Fibroblast of skin of right quadriceps (primary cell): ENCODE results near the gene PRRG4.
"Not testable (repeated sequence)": the region's sequence is repeated elsewhere in the genome, so short reads cannot be mapped to it uniquely, and the experiment has no call there.

Source experiments
- DNase-seq: peaks from one replicate; pipeline ENCODE4 v3.0.0-alpha.2; 2013

Gene PRRG4

GRCh38 chr11:32831221-32831620, 1.5 kb downstream of the PRRG4 start:
- no peak for DNase-seq

- no peak for DNase-seq
Observed at GRCh38 chr11:32833921-32834320, 4.2 kb downstream of the PRRG4 start.

DNA sequence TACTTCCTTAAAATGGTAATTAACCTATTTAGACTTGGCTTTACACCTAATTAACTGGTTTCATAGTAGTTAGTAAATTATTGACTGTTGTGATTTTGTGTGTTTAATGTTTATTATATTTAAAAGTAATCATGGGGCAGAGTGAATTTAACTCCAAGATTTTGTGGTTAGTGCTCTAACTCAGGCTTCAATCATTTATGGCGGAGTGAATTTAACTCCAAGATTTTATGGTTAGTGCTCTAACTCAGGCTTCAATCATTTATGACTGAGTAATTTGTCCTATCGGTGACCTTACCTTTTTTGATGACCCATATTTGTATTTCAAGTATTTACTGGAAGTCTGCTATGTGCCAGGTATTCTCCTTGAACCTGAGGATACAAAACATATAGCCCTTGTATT, 7.2 kb downstream of the PRRG4 start:
- DNase-seq: no peak

- no peak for DNase-seq
Observed at GRCh38 chr11:32838505-32839274, 9.0 kb downstream of the PRRG4 start.

DNA sequence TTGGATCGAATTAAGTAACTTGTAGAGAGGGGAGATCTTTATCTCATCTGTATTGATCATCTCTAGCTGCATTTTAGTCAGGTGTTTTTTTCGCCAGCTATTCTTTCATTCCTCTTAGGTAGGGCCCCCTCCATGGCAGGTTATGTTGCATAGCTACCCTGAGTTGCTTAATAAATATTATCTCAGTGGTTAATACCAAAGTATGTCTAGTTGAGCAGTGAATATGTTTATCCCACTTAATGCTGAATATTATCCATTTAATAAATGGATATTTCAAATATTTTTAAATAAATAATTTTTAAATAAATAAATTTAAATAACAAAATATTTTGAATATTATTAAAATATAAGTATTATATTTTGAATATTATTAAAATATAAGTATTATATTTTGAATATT, 9.6 kb downstream of the PRRG4 start:
- DNase-seq: no peak

GRCh38 chr11:32840587-32840986, 10.9 kb downstream of the PRRG4 start:
- DNase-seq: no peak

DNA sequence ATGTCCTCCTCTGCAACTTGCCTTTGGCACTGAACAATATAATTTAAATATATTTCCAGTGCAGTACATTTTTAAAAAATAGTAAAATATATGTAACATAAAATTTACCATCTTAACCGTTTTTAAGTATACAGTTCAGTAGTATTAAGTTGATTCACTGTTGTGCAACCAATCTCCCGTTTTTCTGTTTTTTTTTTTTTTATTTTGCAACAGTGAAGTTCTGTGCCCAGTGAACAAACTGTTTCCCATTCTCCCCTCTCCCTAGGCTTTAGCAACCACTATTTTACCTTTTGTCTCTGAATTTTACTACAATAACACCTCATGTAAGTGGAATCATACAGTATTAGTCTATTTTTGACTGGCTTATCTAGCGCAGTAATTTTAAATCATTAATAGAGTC, 13.8 kb downstream of the PRRG4 start:
- DNase-seq: no peak

- no peak for DNase-seq
Observed at GRCh38 chr11:32847511-32847910, 17.8 kb downstream of the PRRG4 start.

GRCh38 chr11:32849761-32850160, 20.0 kb downstream of the PRRG4 start:
- no peak for DNase-seq

GRCh38 chr11:32851251-32851650, 21.5 kb downstream of the PRRG4 start:
- DNase-seq: no peak

- DNase-seq: peak; percentile 20
Observed at GRCh38 chr11:32852207-32852606, 22.5 kb downstream of the PRRG4 start.

- DNase-seq: no peak
Observed at GRCh38 chr11:32855601-32856000, 25.9 kb downstream of the PRRG4 start.

- DNase-seq: no peak
Observed at GRCh38 chr11:32858731-32859130, 29.0 kb downstream of the PRRG4 start.

DNA sequence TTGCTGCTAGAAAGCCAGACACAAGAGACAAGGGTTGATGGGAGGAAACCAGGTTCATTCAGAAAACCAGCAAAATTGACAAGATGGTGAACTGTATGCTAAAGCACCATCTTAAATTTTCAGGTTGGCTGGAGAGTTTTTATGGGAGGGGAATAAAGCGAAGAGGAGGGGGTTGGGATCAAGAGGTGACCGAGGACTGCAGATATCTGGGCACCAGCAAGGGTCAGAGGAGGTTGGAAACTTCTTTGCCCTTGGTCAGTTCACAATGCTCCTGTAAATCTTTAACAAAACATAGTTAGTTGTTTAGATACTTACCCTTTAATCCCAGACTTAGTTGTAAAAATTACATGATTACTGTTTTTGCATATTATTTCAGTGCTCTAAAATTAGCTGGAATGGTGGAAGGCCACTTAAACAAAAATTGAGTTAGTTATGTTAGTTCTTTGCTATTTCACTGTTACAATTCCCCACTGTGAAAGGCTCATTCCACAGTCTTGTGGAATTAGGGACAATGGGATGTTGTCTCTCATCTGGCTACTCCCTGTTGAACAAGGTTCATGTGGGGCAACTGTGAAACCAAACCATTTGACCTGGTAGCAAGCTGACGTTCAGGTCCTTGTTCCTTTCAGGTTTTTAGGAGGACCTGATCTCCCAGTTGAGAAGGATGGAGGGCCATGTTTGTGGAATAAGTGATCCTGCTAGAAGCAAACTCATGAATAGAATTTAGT, 32.3 kb downstream of the PRRG4 start:
- no peak for DNase-seq

GRCh38 chr11:32864555-32864954, 34.8 kb downstream of the PRRG4 start:
- no peak for DNase-seq

GRCh38 chr11:32868752-32869151, 39.0 kb downstream of the PRRG4 start:
- not testable (repeated sequence) for DNase-seq

- DNase-seq: no peak
Observed at GRCh38 chr11:32870676-32871075, 40.9 kb downstream of the PRRG4 start.

- DNase-seq: no peak
Observed at GRCh38 chr11:32874132-32874531, 44.4 kb downstream of the PRRG4 start.

DNA sequence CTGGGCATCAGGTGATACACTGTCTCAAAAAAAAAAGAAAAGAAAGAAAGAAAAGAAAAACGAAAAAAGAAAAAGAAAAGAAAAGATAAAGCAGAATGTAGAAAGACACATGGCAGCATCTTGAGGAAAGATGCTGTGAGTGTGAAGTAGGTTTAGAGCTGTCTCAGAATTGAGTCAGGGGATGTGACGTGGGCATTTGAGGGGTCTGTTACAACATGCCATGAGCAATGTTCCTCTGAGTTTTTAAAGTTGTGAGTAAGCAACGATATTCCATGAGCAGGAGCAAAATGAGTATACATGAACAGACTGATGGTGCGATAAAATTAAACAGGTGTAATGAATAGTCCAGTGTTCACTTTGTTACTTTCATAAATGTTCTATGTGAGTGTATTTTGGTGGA, 51.6 kb downstream of the PRRG4 start:
- DNase-seq: no peak

- no peak for DNase-seq
Observed at GRCh38 chr11:32883421-32883820, 53.7 kb downstream of the PRRG4 start.

- no peak for DNase-seq
Observed at GRCh38 chr11:32884023-32884422, 54.3 kb downstream of the PRRG4 start.

GRCh38 chr11:32884770-32885384, 55.1 kb downstream of the PRRG4 start:
- no peak for DNase-seq

- no peak for DNase-seq
Observed at GRCh38 chr11:32885556-32885955, 55.8 kb downstream of the PRRG4 start.

DNA sequence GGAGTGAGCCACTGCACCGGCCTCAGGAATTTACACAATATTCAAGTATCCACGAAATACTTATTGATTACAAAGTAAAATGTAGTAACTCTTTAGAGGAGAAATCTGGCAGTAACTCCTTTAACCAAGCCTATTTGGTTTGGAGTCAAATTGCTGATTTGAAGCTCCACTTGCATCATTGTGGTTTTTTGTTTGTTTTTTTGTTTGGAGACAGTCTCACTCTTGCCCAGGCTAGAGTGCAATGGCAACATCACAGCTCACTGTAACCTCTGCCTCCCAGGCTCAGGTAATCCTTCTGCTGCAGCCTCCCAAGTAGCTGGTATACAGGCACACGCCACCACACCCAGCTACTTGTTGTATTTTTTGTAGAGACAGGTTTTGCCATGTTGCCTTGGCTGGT, 56.5 kb downstream of the PRRG4 start:
- no peak for DNase-seq
